ENCODE data around the gene ST7L.

Gene ST7L

DNA sequence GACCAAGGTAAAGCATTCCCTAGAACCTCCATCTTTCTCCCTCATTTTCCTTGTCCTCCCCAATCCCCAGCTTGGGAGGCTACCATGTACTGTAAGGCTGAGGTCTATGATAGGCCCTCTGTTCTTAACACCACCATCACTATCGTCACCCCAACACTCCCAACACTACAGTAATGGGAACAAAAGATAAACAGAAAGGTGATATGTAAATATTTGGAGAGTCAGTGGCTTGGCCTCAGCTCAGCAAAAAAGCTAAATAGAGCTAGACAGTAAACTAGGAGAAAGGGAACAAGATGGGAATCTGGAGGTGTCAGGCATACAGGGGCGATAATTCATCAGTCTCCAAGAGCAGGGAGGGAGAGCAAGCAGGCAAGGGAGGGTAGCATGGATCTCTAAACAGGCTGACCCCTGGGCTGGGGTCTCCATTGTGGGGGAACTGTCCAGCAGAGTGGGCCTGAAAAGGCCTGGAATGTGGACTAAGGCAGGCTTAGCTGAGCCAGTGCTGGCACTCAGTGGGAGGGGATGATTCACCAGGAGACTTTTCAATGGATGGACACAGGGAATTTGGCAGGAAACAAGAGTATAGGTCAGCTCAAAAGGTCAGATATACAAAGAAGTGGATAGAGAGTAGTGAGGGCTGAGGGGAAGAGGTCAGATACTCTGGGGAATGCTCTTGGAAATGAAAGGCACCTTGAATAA is 103.5 kb downstream of the ST7L start:
- no peak for DNase-seq (ENCODE audit: low read depth in 2 of 2)

DNA sequence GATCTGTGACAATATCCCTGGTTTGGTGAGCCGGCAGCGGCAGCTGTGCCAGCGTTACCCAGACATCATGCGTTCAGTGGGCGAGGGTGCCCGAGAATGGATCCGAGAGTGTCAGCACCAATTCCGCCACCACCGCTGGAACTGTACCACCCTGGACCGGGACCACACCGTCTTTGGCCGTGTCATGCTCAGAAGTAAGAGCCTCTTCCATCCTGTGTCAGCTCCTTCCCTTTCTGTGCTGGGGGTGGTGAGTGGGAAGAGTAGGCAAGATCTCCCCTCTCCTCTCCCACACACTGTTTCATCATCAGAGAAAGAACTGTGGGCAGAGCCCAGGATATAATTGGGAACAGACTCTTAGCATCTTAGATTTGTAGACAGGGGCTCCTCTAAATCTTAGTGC is 104.0 kb downstream of the ST7L start:
- no peak for DNase-seq (ENCODE audit: low read depth in 2 of 2)

DNA sequence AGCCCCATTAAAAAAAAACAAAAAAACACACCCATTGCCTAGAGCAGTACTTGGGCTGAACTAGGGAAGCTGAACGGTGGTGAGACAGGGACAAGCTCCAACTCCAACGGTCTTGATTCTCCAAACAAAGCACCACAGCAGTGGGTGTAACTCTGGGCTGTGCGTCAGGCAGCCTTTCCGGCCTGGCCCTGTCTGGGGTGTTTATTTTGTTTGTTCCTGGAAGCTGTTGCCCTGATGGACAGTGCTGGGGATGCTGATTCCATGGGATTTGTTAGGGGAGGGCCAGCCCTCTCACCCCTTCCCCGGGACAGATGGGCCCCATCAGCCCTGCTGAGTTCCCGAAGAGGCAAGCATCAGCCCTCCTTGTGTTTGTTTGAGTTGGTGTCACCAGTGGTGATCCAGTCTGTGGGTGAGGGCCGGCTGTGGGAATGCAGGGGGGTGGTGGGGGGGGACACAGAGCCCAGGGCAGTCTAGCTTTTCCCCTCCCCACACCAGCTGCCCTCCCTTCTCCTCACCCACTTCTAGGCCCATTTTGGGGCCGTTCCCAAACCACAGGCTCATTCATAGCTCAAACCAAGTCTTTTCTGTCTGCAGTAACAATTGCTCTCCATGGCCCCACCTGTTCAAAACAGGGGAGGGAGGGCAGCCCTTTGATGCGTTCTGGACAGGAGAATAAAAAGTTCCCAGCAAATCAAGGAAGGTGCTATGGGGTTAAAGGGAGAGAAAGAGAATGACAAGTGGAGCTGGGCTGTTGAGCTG is 105.7 kb downstream of the ST7L start:
- DNase-seq (ENCODE audit: low read depth in 2 of 2), result no peak

DNA sequence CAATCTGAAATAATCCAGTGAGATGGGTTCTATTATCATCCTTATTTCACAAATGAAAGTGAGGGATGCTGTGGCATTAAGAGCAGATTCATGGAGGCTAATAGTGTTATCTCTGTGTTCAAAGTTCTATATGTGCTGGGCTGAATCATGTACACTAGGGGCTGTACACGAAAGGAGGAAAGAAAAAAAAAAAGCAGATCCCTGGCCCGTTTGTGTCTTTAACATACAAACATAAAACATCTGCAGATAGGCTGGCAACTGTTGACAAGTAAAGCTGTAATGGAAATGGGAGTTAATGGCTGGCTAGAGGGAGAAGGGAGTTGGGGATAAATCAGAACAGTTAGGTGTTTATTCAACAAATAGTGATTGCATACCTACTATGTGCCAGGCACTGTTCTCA is 107.0 kb downstream of the ST7L start:
- no peak for DNase-seq (ENCODE audit: low read depth in 2 of 2)

DNA sequence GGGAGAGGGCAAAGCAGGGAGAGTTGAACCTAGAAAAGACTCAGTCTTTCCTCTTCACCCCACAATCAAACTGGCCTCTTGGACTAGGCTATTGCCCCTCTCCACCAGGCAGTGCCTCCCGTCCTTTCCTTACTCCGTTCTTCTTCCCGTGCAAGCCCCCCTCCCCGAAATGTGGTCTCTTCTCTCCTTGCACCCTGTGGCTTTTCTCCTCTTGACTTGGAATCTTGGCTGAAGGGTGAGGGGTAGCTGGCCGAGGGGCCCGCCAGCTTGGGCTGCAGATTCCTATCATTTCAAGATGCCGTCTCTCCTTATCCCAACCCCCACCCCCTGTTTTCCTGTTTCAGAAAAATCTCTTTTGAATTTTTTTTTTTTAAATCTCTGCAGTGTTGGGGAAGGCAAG is 108.6 kb downstream of the ST7L start:
- no peak for DNase-seq (ENCODE audit: low read depth in 2 of 2)

DNA sequence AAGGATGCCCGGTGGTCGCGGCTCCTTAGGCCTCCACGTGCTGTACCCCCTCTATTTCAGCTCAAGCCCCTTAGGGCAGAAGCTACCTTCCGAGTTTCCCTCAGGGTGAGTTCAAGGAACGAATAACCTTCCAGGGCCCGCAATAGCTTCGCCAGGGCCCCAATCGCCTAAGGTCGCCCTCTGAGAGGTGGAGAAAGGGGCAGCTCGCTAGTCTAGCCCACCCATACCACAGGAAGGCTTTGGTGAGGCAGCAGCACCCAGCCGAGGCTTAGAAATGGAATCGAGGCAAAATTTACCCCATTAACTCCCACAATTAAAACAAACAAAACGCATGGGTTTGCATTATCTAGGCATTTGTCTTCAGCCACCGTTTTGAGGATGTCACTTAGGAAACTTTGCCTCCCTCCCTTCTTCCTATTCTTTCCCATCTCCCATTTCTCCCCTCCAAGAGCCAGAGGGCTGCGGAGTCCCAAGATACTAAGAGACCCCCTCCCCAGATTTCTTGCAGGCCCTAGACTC is 109.2 kb downstream of the ST7L start:
- no peak for DNase-seq (ENCODE audit: low read depth in 2 of 2)

DNA sequence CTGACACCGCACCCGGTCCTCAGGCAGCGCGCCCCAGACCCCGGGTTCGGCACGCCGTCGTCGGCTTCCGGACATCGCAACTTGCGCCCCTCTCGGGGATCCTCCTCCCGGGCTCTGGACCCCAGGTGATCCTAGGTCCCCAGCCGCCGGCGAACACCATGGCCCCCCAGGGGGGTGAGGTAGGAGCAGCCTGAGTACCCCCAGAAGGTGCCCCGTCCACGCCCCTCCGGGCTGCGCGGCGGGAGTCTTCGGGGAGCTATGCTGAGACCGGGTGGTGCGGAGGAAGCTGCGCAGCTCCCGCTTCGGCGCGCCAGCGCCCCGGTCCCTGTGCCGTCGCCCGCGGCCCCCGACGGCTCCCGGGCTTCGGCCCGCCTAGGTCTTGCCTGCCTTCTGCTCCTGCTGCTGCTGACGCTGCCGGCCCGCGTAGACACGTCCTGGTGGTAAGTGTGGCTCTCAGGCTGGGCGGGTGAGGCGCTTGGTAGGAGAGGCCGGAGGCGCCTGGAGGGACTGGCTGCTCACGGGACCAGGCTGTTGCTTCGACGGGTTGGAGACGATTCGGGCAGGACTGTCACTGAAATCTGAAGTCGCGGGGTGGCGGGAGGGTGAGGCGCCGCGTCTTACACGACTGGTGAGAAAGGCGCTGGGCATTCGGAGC is 109.8 kb downstream of the ST7L start:
- DNase-seq (ENCODE audit: low read depth in 2 of 2), result no peak

DNA sequence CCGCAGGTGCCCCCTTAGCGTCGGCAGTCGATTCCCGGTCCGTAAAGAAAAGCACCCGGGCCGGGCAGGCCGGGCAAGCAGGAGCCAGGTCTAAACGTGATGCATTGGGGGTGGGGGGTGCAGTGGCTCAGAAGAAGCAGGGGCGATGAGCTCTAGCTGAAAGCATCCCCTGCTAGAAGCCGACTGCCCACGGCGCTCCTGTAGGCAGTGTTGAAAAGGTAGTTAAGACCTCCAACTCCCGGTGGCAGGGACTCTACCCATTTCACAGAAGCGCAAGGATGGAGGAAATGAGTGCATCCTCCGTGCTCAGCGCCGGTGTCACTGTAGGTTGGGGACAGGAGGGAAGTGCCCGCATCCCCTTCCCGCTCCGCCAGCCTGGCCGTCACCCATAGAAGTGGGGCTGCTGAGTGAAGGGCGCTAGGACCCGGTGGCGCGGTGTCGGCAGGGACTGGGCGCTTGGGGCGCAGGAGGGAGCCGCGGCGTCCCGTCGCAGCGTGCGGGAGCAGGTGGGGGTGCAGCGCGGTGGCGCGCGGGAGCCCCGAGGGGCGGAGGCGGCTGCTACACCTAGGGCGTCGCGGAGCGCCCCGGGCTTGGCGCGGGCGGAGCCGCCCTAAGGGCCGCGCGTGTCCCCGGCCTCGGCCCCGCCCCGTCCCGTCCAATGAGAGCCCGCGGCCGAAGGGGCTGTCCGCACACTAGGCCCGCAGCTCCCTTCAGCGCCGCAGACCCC is 110.5 kb downstream of the ST7L start, which contains the start of gene WNT2B:
Gene WNT2B (plus strand): TSS at position 688 of the 727 bp plus-strand sequence. CDS start 298 bp downstream, outside the sequence.
- DNase-seq (ENCODE audit: low read depth in 2 of 2), result peak in 1 of 2 experiments; percentile 35

DNA sequence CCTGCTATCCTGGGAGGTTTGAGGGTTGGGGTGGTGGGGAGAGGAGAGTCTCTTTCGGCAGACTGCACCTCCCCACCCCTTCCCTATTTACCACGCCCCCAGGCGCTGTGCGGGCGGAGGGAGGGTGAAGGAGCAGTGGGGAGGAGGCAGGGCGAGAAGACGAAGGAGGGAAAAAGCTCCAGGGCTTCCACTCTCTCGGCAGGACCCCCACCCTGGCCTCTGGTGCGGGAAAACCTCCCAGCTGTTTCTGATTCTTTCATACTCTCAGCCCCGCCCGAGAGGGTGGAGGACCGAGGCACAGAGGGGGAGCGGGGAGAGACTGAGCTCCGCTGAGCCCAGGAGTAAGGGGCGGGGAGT is 111.0 kb downstream of the ST7L start:
- no peak for DNase-seq (ENCODE audit: low read depth in 2 of 2)

DNA sequence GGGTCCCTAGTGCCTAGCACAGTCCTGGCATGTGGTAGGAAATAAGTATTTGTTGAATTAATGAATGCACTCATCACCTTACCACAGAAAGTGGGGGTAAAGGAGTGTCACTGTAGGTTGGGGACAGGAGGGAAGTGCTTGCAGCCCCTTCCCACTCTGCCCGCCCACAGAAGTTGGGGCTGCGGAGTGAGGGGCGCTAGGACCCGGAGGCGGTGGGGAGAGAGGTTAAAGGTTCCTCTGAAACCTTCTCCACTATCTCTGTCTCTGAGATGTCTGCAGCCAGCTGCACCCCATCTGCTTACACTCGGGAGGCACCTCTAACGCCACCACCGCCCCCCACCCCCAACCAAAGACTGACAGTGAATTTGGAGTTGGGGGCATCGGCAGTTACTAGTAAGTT is 111.6 kb downstream of the ST7L start:
- no peak for DNase-seq (ENCODE audit: low read depth in 2 of 2)

DNA sequence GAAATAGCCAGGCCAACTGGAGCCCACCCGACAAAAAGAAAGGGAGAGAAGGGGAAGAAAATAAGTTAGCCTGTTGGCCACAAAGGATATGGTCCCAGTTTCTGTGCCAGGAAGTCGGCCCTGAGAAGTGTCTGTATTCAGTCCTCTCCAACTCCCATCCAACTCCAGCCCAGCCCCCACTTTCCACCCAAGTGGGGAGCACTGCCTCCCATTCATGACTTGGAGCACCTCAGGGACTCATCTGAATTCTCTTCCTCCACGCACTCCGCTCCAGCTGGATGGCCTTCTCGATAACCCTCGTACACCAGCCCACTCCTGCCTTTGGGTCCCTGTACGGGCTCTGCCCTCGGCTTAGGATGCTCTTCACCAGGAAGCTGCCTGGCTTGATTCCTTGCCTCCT is 112.2 kb downstream of the ST7L start:
- DNase-seq (ENCODE audit: low read depth in 2 of 2), result no peak

DNA sequence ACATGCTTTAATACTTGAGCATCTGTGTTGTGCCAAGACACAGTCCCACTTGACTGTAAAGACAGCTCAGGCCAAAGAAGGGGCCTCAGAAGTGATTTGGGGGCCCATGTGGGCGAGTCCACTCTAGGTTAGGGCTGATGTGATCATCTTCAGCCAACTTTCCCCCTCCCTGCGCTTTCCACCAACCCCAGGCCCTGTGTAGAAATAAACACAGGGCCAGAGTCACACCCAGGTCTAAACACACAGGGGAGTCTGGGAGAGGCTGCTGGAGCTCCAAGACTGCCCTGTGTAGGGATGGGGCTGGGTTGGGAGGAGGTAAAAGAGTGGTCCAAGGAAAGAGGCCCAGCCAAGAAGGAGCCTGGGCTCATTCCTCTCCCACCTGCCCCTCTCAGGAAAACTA is 112.6 kb downstream of the ST7L start:
- no peak for DNase-seq (ENCODE audit: low read depth in 2 of 2)

DNA sequence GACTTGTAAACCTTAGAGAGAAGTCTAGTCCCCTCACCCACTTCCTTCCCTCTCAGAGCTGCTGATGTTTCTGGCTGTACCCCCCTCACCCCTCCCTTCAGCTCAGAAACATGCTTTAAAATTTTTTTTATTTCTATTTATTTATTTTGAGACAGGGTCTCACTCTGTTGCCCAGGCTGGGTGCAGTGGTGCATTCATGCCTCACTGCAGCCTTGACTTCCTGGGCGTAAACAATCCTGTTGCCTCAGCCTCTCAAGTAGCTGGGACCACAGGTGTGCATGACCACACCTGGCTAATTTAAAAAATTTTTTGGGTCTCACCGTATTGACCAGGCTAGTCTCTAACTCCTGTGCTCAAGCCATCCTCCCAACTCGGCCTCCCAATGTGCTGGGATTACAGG is 113.1 kb downstream of the ST7L start:
- no peak for DNase-seq (ENCODE audit: low read depth in 2 of 2)

DNA sequence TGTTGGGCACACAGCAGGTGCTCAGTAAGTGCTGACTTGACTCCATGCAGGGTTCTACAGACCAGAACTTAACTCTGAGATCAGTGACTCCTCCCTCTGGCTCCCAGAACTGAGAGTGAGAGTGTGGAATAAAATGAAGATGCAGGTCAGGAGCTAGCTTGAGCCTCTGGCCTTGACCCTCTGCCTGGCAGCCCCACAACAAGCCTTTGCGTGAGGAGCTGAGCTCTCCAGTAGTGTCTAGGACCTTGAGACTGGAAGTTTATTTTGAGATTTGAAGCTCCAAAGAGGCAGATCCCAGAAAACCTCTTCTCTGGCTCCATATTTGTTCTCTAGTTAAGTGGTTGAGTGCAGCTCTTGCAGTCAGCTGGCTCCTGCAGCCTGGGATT is 113.5 kb downstream of the ST7L start:
- DNase-seq (ENCODE audit: low read depth in 2 of 2), result no peak

DNA sequence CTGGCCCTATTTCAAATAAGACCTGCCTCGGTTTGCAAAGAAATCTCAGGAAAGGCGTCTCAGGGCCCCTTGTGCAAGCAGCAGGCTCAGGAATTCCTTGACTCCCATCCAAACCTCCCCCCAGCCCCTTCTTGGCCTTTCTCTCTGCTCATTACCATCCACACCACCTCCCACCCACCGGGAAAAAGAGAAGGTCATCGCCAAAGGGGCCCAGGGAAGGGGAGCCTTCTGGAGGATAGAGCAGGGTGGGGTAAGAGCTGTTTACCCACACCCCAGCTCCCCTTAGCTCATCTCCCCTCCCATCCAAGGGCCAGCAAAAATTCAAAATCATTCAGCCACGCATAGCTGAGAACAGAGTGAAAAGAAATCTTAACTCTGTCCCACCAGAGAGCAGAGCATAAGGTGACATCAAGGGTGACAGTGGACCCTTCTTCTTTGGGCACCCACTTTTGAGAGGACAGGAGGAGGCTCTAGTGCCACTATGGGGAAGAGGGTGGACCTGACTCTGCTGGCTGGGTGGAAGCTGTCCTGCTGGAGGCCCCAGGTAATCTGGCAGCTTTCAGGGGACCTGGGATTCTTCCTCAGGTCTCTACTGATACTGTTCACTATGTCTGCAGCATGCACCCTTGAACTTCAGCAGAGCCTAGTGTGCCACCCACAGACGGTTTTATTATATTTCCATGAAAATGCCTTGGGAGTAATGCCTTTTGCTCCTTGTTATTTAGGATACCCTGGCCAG is 114.1 kb downstream of the ST7L start:
- DNase-seq (ENCODE audit: low read depth in 2 of 2), result no peak

DNA sequence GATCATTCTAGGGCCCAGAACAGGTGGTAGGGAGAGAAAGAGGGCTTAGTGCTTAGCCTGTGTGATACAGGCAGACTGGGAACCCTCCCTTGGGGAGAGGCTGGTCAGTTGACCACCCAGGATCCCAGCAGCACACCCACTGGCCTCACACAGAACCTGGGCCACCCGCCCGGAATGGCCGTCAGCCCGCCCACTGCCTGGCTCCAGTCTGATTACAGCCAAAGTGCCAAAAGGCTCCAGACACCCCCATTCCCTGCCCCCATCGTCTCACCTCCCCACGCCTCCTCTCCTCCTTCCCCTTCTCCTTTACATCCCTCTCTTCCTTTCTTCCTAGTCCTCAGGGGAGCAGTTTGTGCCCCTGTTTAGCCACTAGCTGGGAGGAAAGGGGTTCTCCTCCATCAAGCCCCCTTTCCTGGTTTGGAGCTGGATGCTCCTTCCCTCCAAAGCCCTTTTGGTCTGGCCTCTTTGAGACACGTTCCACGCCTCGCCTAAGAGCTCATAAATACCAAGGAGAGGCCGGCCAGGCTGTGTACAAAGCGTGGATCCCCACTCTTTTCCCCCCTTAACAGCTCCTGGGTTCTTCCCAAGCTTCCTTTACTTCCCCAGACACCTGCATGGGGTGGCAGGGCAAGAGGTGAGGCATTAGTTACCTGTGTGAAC is 114.8 kb downstream of the ST7L start:
- no peak for DNase-seq (ENCODE audit: low read depth in 2 of 2)

DNA sequence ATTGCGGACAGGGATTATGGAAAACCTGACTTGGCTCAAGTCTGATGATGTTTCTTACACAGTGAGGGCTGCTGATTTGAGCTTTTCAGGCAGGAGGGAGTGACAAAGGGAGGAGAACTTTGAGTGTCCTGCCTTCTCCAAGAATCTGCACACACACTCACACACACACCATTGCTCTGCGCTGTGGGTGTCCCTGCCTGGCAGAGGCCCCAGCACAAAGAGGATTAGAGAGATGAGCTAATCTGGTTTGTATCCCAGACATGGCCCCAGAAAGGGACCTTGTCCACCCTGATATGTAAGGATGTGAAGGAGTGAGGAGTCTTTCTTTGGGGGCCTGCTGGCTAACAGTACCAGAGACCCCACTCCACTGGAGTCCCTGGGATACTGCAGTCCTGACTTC is 116.1 kb downstream of the ST7L start:
- no peak for DNase-seq (ENCODE audit: low read depth in 2 of 2)

DNA sequence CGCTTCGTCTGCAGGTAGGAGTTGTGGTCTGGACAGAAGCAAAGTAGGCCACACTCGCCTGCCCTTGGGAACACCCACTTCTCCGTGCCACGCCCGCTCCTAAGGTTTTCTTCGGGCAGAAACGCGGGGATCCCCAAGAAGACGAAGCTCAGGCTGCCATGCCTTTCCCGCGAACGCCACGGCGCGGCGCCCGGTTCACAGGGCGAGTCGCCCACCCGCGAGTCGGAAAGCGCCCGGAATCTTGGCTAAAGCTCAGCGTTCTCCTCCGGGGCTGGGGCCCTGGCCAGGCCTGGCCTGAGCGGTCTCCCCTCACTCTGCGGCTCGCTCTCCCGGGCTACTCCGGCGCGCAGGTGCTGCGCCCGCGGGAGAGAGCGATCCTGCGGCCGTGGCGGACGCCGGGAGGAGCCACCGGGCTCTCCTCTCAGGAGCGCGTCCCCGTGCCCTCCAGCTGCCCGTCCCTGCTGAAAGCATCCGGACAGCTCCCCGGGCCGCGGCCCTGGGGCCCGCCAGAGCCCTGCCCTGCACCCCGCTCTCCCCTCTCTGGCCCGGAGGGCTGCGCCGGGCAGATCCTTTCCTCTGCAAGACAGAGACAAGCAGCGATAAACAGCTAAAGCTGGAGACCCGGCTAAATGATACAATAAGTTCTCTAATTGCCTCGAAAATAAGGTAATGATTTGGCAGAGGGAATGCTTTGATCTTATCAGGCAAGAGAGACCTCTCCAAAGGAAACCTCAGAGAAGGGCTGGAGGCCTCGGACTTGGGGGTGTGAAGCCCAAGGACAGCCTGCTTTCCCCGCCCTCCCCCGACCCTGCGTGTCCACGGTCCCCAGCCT is 116.9 kb downstream of the ST7L start:
- DNase-seq (ENCODE audit: low read depth in 2 of 2), result peak in 1 of 2 experiments; percentile 51

DNA sequence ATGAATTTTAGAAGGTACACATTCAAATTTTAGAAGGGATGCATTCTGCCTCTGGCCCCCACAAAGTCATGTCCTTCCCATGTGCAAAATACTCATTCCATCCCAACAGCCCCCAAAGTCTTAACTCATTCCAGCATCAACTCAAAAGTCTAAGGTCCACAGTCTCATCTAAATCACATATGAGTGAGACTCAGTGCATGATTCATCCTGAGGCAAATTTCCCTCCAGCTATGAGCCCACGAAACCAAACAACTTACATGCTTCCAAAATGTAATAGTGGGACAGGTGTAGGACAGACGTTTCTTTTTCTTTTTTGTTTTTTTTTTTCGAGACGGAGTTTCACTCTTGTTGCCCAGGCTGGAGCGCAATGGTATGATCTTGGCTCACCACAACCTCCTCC is 122.7 kb downstream of the ST7L start:
- DNase-seq (ENCODE audit: low read depth in 2 of 2), result no peak

DNA sequence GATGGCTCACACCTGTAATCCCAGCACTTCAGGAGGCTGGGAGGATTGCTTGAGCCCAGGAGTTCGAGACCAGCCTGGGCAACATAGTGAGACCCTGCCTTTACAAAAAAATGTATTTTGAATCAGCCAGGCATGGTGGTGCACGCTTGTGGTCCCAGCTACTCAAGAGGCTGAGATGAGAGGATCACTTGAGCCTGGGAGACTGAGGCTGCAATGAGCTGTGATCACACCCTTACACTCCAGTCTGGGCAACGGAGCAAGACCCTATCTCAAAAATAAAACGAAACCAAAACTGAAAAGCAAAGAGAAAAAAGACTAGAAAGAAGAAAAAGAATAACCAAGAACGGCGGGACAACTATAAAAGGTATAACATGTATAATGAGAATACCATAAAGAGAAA is 125.6 kb downstream of the ST7L start:
- DNase-seq (ENCODE audit: low read depth in 2 of 2), result no peak
